ENCODE data around the gene RPS3A. TPM values are rescaled to one million over a fixed set of nuclear protein-coding genes. Genes with fewer than 3 reads are reported as not detected.

RPS3A gene
- total RNA-seq, 1 experiment from 2014 or later, result 2,111 TPM

DNA sequence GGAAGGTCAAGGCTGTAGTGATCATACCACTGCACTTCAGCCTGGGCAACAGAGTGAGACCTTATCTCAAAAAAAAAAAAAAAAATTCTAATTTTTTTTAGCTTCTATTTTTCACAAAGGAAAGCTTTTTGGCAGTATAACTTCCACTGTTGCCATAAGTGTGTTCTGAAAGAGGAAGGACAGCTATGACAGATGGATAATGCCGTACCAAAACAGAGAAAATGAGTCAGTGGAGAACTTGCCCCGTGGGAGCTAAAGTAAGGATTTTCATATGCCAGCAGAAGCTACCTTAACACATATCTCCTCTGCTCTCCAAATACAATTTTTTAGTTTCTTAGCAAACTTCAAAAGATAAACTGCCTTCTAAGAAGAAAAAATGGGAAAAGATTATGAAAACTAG lies 43.7 kb downstream of the RPS3A start (continued):
- TF ChIP-seq, protein P1, sequence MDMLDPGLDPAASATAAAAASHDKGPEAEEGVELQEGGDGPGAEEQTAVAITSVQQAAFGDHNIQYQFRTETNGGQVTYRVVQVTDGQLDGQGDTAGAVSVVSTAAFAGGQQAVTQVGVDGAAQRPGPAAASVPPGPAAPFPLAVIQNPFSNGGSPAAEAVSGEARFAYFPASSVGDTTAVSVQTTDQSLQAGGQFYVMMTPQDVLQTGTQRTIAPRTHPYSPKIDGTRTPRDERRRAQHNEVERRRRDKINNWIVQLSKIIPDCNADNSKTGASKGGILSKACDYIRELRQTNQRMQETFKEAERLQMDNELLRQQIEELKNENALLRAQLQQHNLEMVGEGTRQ (CRISPR knock-in tag; IDR thresholded peaks at IDR 0.05), result no peak

DNA sequence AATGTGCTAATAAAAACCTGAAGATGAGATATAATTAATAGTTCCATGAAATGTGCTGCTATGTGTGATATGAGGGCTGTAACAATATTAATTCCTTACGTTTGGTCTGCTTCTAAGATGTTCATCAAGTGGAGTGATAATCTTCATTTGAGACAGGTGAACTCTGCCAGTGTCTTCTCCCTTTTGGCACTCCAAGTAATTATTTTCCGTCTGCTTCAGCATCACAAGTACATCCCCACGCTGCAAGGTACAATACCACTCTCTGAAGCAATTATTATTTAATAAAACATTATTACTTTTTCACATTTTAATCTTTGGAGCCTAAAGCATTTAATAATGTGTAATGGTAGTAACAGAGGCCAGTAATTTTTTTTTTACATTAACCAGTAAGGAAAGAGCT lies 44.4 kb downstream of the RPS3A start:
- H3K36me3 Mint-ChIP-seq, result peaks cover 32% of the 10 kb centered on the region
- H3K9me3 Mint-ChIP-seq, result no peaks in the 10 kb centered on the region
- no peak overlapping the region for H3K4me3 Mint-ChIP-seq
- POLR2A ChIA-PET, result no interaction called here
- CTCF ChIA-PET, result interaction anchor here (0.8 to 1.5 kb wide), 2 partner anchors 133 to 345 kb away, joined by 3 read pairs; partner anchors contain the start of gene PRSS48
- DNase-seq (ENCODE audit: low spot score), result no peak
- H3K27ac Mint-ChIP-seq, result no peak overlapping the region
- ATAC-seq, result no peak
- peaks cover 6% of the 10 kb centered on the region; the same call in 1 of the 2 replicates for H3K4me1 Mint-ChIP-seq
- H3K27me3 Mint-ChIP-seq (ENCODE audit: low read depth), result no peaks in the 10 kb centered on the region
- no peak for TF ChIP-seq EMX1 (CRISPR knock-in tag; IDR thresholded peaks at IDR 0.05)
- TF ChIP-seq, protein P2, sequence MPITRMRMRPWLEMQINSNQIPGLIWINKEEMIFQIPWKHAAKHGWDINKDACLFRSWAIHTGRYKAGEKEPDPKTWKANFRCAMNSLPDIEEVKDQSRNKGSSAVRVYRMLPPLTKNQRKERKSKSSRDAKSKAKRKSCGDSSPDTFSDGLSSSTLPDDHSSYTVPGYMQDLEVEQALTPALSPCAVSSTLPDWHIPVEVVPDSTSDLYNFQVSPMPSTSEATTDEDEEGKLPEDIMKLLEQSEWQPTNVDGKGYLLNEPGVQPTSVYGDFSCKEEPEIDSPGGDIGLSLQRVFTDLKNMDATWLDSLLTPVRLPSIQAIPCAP (CRISPR knock-in tag; IDR thresholded peaks at IDR 0.05), result no peak
- TF ChIP-seq, protein P3, sequence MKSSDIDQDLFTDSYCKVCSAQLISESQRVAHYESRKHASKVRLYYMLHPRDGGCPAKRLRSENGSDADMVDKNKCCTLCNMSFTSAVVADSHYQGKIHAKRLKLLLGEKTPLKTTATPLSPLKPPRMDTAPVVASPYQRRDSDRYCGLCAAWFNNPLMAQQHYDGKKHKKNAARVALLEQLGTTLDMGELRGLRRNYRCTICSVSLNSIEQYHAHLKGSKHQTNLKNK (CRISPR knock-in tag; IDR thresholded peaks at IDR 0.05), result no peak
- TF ChIP-seq ZBTB21 (CRISPR knock-in tag; IDR thresholded peaks at IDR 0.05; ENCODE audit: borderline replicate concordance), result no peak
- TF ChIP-seq, protein P4, sequence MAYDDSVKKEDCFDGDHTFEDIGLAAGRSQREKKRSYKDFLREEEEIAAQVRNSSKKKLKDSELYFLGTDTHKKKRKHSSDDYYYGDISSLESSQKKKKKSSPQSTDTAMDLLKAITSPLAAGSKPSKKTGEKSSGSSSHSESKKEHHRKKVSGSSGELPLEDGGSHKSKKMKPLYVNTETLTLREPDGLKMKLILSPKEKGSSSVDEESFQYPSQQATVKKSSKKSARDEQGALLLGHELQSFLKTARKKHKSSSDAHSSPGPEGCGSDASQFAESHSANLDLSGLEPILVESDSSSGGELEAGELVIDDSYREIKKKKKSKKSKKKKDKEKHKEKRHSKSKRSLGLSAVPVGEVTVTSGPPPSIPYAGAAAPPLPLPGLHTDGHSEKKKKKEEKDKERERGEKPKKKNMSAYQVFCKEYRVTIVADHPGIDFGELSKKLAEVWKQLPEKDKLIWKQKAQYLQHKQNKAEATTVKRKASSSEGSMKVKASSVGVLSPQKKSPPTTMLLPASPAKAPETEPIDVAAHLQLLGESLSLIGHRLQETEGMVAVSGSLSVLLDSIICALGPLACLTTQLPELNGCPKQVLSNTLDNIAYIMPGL (CRISPR knock-in tag; IDR thresholded peaks at IDR 0.05), result no peak
- no peak for TF ChIP-seq ZNF232 (CRISPR knock-in tag; IDR thresholded peaks at IDR 0.05)
- TF ChIP-seq TEAD1 (CRISPR knock-in tag; IDR thresholded peaks at IDR 0.05), result no peak
- TF ChIP-seq, protein P5, sequence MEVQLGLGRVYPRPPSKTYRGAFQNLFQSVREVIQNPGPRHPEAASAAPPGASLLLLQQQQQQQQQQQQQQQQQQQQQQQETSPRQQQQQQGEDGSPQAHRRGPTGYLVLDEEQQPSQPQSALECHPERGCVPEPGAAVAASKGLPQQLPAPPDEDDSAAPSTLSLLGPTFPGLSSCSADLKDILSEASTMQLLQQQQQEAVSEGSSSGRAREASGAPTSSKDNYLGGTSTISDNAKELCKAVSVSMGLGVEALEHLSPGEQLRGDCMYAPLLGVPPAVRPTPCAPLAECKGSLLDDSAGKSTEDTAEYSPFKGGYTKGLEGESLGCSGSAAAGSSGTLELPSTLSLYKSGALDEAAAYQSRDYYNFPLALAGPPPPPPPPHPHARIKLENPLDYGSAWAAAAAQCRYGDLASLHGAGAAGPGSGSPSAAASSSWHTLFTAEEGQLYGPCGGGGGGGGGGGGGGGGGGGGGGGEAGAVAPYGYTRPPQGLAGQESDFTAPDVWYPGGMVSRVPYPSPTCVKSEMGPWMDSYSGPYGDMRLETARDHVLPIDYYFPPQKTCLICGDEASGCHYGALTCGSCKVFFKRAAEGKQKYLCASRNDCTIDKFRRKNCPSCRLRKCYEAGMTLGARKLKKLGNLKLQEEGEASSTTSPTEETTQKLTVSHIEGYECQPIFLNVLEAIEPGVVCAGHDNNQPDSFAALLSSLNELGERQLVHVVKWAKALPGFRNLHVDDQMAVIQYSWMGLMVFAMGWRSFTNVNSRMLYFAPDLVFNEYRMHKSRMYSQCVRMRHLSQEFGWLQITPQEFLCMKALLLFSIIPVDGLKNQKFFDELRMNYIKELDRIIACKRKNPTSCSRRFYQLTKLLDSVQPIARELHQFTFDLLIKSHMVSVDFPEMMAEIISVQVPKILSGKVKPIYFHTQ (CRISPR knock-in tag; IDR thresholded peaks at IDR 0.05), result no peak
- TF ChIP-seq, protein P6, sequence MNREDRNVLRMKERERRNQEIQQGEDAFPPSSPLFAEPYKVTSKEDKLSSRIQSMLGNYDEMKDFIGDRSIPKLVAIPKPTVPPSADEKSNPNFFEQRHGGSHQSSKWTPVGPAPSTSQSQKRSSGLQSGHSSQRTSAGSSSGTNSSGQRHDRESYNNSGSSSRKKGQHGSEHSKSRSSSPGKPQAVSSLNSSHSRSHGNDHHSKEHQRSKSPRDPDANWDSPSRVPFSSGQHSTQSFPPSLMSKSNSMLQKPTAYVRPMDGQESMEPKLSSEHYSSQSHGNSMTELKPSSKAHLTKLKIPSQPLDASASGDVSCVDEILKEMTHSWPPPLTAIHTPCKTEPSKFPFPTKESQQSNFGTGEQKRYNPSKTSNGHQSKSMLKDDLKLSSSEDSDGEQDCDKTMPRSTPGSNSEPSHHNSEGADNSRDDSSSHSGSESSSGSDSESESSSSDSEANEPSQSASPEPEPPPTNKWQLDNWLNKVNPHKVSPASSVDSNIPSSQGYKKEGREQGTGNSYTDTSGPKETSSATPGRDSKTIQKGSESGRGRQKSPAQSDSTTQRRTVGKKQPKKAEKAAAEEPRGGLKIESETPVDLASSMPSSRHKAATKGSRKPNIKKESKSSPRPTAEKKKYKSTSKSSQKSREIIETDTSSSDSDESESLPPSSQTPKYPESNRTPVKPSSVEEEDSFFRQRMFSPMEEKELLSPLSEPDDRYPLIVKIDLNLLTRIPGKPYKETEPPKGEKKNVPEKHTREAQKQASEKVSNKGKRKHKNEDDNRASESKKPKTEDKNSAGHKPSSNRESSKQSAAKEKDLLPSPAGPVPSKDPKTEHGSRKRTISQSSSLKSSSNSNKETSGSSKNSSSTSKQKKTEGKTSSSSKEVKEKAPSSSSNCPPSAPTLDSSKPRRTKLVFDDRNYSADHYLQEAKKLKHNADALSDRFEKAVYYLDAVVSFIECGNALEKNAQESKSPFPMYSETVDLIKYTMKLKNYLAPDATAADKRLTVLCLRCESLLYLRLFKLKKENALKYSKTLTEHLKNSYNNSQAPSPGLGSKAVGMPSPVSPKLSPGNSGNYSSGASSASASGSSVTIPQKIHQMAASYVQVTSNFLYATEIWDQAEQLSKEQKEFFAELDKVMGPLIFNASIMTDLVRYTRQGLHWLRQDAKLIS (CRISPR knock-in tag; IDR thresholded peaks at IDR 0.05; ENCODE audit: borderline replicate concordance), result no peak
- no peak for TF ChIP-seq ZNF317 (CRISPR knock-in tag; IDR thresholded peaks at IDR 0.05; ENCODE audit: borderline replicate concordance, low read depth)
- TF ChIP-seq, protein P7, sequence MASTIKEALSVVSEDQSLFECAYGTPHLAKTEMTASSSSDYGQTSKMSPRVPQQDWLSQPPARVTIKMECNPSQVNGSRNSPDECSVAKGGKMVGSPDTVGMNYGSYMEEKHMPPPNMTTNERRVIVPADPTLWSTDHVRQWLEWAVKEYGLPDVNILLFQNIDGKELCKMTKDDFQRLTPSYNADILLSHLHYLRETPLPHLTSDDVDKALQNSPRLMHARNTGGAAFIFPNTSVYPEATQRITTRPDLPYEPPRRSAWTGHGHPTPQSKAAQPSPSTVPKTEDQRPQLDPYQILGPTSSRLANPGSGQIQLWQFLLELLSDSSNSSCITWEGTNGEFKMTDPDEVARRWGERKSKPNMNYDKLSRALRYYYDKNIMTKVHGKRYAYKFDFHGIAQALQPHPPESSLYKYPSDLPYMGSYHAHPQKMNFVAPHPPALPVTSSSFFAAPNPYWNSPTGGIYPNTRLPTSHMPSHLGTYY (CRISPR knock-in tag; IDR thresholded peaks at IDR 0.05), result no peak
- no peak for TF ChIP-seq SOX15 (CRISPR knock-in tag; IDR thresholded peaks at IDR 0.05)
- TF ChIP-seq, protein P8, sequence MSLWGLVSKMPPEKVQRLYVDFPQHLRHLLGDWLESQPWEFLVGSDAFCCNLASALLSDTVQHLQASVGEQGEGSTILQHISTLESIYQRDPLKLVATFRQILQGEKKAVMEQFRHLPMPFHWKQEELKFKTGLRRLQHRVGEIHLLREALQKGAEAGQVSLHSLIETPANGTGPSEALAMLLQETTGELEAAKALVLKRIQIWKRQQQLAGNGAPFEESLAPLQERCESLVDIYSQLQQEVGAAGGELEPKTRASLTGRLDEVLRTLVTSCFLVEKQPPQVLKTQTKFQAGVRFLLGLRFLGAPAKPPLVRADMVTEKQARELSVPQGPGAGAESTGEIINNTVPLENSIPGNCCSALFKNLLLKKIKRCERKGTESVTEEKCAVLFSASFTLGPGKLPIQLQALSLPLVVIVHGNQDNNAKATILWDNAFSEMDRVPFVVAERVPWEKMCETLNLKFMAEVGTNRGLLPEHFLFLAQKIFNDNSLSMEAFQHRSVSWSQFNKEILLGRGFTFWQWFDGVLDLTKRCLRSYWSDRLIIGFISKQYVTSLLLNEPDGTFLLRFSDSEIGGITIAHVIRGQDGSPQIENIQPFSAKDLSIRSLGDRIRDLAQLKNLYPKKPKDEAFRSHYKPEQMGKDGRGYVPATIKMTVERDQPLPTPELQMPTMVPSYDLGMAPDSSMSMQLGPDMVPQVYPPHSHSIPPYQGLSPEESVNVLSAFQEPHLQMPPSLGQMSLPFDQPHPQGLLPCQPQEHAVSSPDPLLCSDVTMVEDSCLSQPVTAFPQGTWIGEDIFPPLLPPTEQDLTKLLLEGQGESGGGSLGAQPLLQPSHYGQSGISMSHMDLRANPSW (CRISPR knock-in tag; conservative IDR thresholded peaks at IDR 0.05; ENCODE audit: low read depth), result no peak
- TF ChIP-seq, protein P9, sequence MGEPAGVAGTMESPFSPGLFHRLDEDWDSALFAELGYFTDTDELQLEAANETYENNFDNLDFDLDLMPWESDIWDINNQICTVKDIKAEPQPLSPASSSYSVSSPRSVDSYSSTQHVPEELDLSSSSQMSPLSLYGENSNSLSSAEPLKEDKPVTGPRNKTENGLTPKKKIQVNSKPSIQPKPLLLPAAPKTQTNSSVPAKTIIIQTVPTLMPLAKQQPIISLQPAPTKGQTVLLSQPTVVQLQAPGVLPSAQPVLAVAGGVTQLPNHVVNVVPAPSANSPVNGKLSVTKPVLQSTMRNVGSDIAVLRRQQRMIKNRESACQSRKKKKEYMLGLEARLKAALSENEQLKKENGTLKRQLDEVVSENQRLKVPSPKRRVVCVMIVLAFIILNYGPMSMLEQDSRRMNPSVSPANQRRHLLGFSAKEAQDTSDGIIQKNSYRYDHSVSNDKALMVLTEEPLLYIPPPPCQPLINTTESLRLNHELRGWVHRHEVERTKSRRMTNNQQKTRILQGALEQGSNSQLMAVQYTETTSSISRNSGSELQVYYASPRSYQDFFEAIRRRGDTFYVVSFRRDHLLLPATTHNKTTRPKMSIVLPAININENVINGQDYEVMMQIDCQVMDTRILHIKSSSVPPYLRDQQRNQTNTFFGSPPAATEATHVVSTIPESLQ (CRISPR knock-in tag; IDR thresholded peaks at IDR 0.05), result no peak
- no peak for TF ChIP-seq JUN (CRISPR knock-in tag; IDR thresholded peaks at IDR 0.05)
- TF ChIP-seq, protein P10, sequence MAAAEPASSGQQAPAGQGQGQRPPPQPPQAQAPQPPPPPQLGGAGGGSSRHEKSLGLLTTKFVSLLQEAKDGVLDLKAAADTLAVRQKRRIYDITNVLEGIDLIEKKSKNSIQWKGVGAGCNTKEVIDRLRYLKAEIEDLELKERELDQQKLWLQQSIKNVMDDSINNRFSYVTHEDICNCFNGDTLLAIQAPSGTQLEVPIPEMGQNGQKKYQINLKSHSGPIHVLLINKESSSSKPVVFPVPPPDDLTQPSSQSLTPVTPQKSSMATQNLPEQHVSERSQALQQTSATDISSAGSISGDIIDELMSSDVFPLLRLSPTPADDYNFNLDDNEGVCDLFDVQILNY (CRISPR knock-in tag; IDR thresholded peaks at IDR 0.05), result no peak
- TF ChIP-seq PRRX2 (CRISPR knock-in tag; IDR thresholded peaks at IDR 0.05), result no peak

All from WTC11 (cell line).